Breast epithelium (tissue), 3 donors: ENCODE data around the gene TRPV3.

Source experiments
- POLR2A ChIP-seq: fragments of 450-650 bp; IDR thresholded peaks from one replicate; pipeline ENCODE4 v1.6.1; 2016; ENCODE audit warnings: antibody characterized with exemption, mild to moderate bottlenecking, moderate library complexity
- POLR2AphosphoS5 ChIP-seq, 3 donors: sonication (generic); formaldehyde crosslinking; IDR thresholded peaks; one replicate each; pipeline ENCODE4 v1.6.1; 2017; ENCODE audit warnings: antibody characterized with exemption in 3 of 3
- TF ChIP-seq, protein P1 (sequence below), 3 donors: fragments of 450-650 bp; IDR thresholded peaks; one replicate each; pipeline ENCODE4 v1.5.1; 2016 to 2017; ENCODE audit warnings: antibody characterized with exemption in 3 of 3, mild to moderate bottlenecking in 3 of 3, moderate library complexity in 3 of 3

DNA sequence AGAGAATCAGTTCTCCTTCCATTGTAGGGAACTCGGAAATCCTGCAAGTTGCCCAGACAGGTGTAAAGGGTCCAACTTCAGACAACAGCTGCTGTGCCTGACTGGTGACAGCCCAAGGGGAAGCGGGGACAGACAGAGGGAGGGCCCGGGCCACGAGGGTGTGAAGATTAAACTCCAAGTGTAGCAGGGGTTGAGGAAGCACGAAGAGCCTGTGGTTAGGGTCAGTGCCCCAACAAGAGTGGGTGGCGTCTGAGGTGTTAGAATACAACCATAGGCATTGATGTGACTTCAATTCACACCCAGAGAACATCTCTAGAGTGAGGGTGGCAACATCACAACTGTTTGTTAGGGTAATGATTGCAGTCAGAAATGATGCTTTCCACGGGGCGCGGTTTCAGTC lies 42.7 kb downstream of the TRPV3 start:
- TF ChIP-seq, protein P1, sequence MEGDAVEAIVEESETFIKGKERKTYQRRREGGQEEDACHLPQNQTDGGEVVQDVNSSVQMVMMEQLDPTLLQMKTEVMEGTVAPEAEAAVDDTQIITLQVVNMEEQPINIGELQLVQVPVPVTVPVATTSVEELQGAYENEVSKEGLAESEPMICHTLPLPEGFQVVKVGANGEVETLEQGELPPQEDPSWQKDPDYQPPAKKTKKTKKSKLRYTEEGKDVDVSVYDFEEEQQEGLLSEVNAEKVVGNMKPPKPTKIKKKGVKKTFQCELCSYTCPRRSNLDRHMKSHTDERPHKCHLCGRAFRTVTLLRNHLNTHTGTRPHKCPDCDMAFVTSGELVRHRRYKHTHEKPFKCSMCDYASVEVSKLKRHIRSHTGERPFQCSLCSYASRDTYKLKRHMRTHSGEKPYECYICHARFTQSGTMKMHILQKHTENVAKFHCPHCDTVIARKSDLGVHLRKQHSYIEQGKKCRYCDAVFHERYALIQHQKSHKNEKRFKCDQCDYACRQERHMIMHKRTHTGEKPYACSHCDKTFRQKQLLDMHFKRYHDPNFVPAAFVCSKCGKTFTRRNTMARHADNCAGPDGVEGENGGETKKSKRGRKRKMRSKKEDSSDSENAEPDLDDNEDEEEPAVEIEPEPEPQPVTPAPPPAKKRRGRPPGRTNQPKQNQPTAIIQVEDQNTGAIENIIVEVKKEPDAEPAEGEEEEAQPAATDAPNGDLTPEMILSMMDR (IDR thresholded peaks at IDR 0.05), result no peak
- TF ChIP-seq POLR2AphosphoS5 (IDR thresholded peaks at IDR 0.05) (no peak), POLR2A (no peak)
